Osteoblast (primary cell): ENCODE results near the gene SERPINA4. TPM values are rescaled to one million over a fixed set of nuclear protein-coding genes. Genes with fewer than 3 reads are reported as not detected.

ENCODE experiments used
- DNase-seq: peaks from one replicate; pipeline ENCODE4 v3.0.0; 2011; ENCODE audit warnings: low spot score, mixed read lengths; ENCODE audit not compliant: insufficient read length; ENCODE audit errors: missing footprints
- H2AFZ ChIP-seq: 2 replicates; pipeline ENCODE4 v1.6.0; 2011; ENCODE audit warnings: mild to moderate bottlenecking, low read length
- H3K27ac ChIP-seq: 2 replicates; pipeline ENCODE4 v1.5.1; 2011; ENCODE audit warnings: mild to moderate bottlenecking, low read depth, low read length, moderate library complexity
- H3K27me3 ChIP-seq: 2 replicates; pipeline ENCODE4 v1.6.0; 2012; ENCODE audit warnings: mild to moderate bottlenecking, control low read depth, inconsistent platforms, low read length, moderate library complexity; ENCODE audit not compliant: insufficient read depth
- H3K36me3 ChIP-seq: 2 replicates; pipeline ENCODE4 v1.5.1; 2011; ENCODE audit warnings: mild to moderate bottlenecking, low read length, control low read depth, moderate library complexity; ENCODE audit not compliant: insufficient read depth
- H3K4me1 ChIP-seq: 2 replicates; pipeline ENCODE4 v1.5.1; 2011; ENCODE audit warnings: mild to moderate bottlenecking, low read length, control low read depth, moderate library complexity; ENCODE audit not compliant: insufficient read depth
- H3K4me2 ChIP-seq: 2 replicates; pipeline ENCODE4 v1.6.0; 2011; ENCODE audit warnings: mild to moderate bottlenecking, low read length; ENCODE audit not compliant: insufficient read depth
- H3K4me3 ChIP-seq: fragments of 200-600 bp; sonication (generic); 3 replicates; pipeline ENCODE4 v1.5.1; 2012; ENCODE audit warnings: mild to moderate bottlenecking, low read length, inconsistent platforms; ENCODE audit not compliant: insufficient read depth
- H3K79me2 ChIP-seq: 2 replicates; pipeline ENCODE4 v1.6.0; 2012; ENCODE audit warnings: mild to moderate bottlenecking, low read length, control low read depth, inconsistent platforms; ENCODE audit not compliant: insufficient read depth
- H3K9me3 ChIP-seq: 2 replicates; pipeline ENCODE4 v1.5.1; 2011; ENCODE audit warnings: low read depth, low read length, control low read depth
- H4K20me1 ChIP-seq: 2 replicates; pipeline ENCODE4 v1.6.0; 2012; ENCODE audit warnings: mild to moderate bottlenecking, low read length, control low read depth; ENCODE audit not compliant: insufficient read depth
- CTCF ChIP-seq: IDR thresholded peaks from 2 replicates; pipeline ENCODE4 v1.5.1; 2011; ENCODE audit warnings: mild to moderate bottlenecking, low read depth, low read length, moderate library complexity; ENCODE audit errors: extremely low read depth
- total RNA-seq: library from RNA; depleted of rRNA; stranded (reverse); fragments of >200 nt; gene quantifications from 2 replicates; pipeline ENCODE4 v1.2.3, GENCODE V29; 2012

SERPINA4 gene
- total RNA-seq, 1 donor: not detected

GRCh38 chr14:94517248-94517640 is 44.0 kb upstream of the SERPINA4 start:
- H3K36me3 ChIP-seq: no peaks in the 10 kb centered on the region
- DNase-seq: no peak
- peaks cover 13% of the 10 kb centered on the region for H3K27me3 ChIP-seq
- H3K4me3 ChIP-seq: no peak overlapping the region
- no peak overlapping the region for H3K27ac ChIP-seq
- H4K20me1 ChIP-seq: no peaks in the 10 kb centered on the region
- H2AFZ ChIP-seq: no peak overlapping the region
- no peaks in the 10 kb centered on the region for H3K9me3 ChIP-seq
- H3K79me2 ChIP-seq: no peaks in the 10 kb centered on the region
- no peak overlapping the region for H3K4me2 ChIP-seq
- no peak for TF ChIP-seq CTCF
- peaks cover 4% of the 10 kb centered on the region for H3K4me1 ChIP-seq

GRCh38 chr14:94517641-94518257 is 43.5 kb upstream of the SERPINA4 start:
- Histone ChIP-seq H3K36me3 (no peaks in the 10 kb centered on the region), H2AFZ (no peak overlapping the region), H3K79me2 (no peaks in the 10 kb centered on the region), H3K4me2 (no peak overlapping the region), H3K9me3 (no peaks in the 10 kb centered on the region), H4K20me1 (no peaks in the 10 kb centered on the region), H3K4me3 (no peak overlapping the region), H3K27me3 (peaks cover 13% of the 10 kb centered on the region), H3K27ac (no peak overlapping the region), H3K4me1 (peaks cover 4% of the 10 kb centered on the region)
- TF ChIP-seq CTCF: no peak
- DNase-seq: no peak

- Histone ChIP-seq H3K9me3 (no peaks in the 10 kb centered on the region), H2AFZ (no peak overlapping the region), H3K79me2 (no peaks in the 10 kb centered on the region), H3K4me3 (no peak overlapping the region), H3K27ac (no peak overlapping the region), H3K4me1 (peaks cover 4% of the 10 kb centered on the region), H3K36me3 (no peaks in the 10 kb centered on the region), H4K20me1 (no peaks in the 10 kb centered on the region), H3K4me2 (no peak overlapping the region), H3K27me3 (peaks cover 23% of the 10 kb centered on the region)
- no peak for DNase-seq
- no peak for TF ChIP-seq CTCF
Measured at GRCh38 chr14:94521375-94522114, 39.7 kb upstream of the SERPINA4 start.

GRCh38 chr14:94522115-94522724 is 39.0 kb upstream of the SERPINA4 start:
- H3K9me3 ChIP-seq: no peaks in the 10 kb centered on the region
- no peaks in the 10 kb centered on the region for H3K79me2 ChIP-seq
- no peak overlapping the region for H3K4me3 ChIP-seq
- no peak for TF ChIP-seq CTCF
- peaks cover 4% of the 10 kb centered on the region for H3K4me1 ChIP-seq
- DNase-seq: no peak
- H2AFZ ChIP-seq: no peak overlapping the region
- H3K27ac ChIP-seq: no peak overlapping the region
- H3K36me3 ChIP-seq: no peaks in the 10 kb centered on the region
- no peaks in the 10 kb centered on the region for H4K20me1 ChIP-seq
- no peak overlapping the region for H3K4me2 ChIP-seq
- peaks cover 23% of the 10 kb centered on the region for H3K27me3 ChIP-seq
